Bronchial epithelial cell (primary cell): Measurements from ENCODE around the gene SYNPR. TPM values are rescaled to one million over a fixed set of nuclear protein-coding genes. Genes with fewer than 3 reads are reported as not detected.

Experiments used
- DNase-seq: peaks from one replicate; pipeline ENCODE4 v3.0.0-alpha.2; 2010; ENCODE audit warnings: low read depth
- FAIRE-seq: peaks from 2 replicates; lab custom pipeline; 2011; peaks lifted over from hg19 to GRCh38; lab: Jason Lieb, UNC
- H3K27me3 ChIP-seq: 2 replicates; pipeline ENCODE4 v1.5.1; 2011; ENCODE audit warnings: low read length; ENCODE audit not compliant: control insufficient read depth, insufficient read depth
- H3K36me3 ChIP-seq: 2 replicates; pipeline ENCODE4 v1.5.1; 2011; ENCODE audit warnings: low read length; ENCODE audit not compliant: control insufficient read depth, insufficient read depth
- H3K4me3 ChIP-seq: 2 replicates; pipeline ENCODE4 v1.5.1; 2011; ENCODE audit warnings: mild to moderate bottlenecking, low read depth, low read length, control low read depth
- CTCF ChIP-seq: IDR thresholded peaks from 2 replicates; pipeline ENCODE4 v1.5.1; 2011; ENCODE audit warnings: mild to moderate bottlenecking, moderate library complexity, low read length, control low read depth, inconsistent platforms; ENCODE audit not compliant: insufficient read depth, severe bottlenecking
- total RNA-seq: library from RNA; depleted of rRNA; stranded (reverse); fragments of >200 nt; gene quantifications from 2 replicates; pipeline ENCODE4 v1.2.1, GENCODE V29; 2014

The SYNPR gene
- total RNA-seq, 1 donor from 2014 or later: not detected

GRCh38 chr3:63471781-63472180, 193.7 kb downstream of the SYNPR start:
- no peak for DNase-seq
- no peak for TF ChIP-seq CTCF
- H3K4me3 ChIP-seq: no peak overlapping the region
- FAIRE-seq: no peak
- no peaks in the 10 kb centered on the region for H3K36me3 ChIP-seq
- H3K27me3 ChIP-seq: no peaks in the 10 kb centered on the region

GRCh38 chr3:63473641-63474166, 195.6 kb downstream of the SYNPR start:
- no peak for FAIRE-seq

GRCh38 chr3:63474828-63475518, 196.9 kb downstream of the SYNPR start:
- FAIRE-seq (no peak), DNase-seq (no peak)
- H3K4me3 ChIP-seq: no peak overlapping the region
- H3K27me3 ChIP-seq: no peaks in the 10 kb centered on the region
- no peak for TF ChIP-seq CTCF
- H3K36me3 ChIP-seq: no peaks in the 10 kb centered on the region

More at GRCh38 chr3:63473641-63474166, 195.6 kb downstream of the SYNPR start:
- Histone ChIP-seq H3K4me3 (no peak overlapping the region), H3K36me3 (no peaks in the 10 kb centered on the region), H3K27me3 (no peaks in the 10 kb centered on the region)
- TF ChIP-seq CTCF: no peak
- no peak for DNase-seq

- no peaks in the 10 kb centered on the region for H3K36me3 ChIP-seq
- H3K4me3 ChIP-seq: no peak overlapping the region
- no peak for TF ChIP-seq CTCF
- no peaks in the 10 kb centered on the region for H3K27me3 ChIP-seq
- FAIRE-seq (peak; percentile 81), DNase-seq (no peak)
Observed at GRCh38 chr3:63477494-63478129, 199.5 kb downstream of the SYNPR start.

- no peak for FAIRE-seq
- DNase-seq: no peak
- Histone ChIP-seq H3K4me3 (no peak overlapping the region), H3K36me3 (no peaks in the 10 kb centered on the region), H3K27me3 (no peaks in the 10 kb centered on the region)
- no peak for TF ChIP-seq CTCF
Observed at GRCh38 chr3:63478990-63479660, 201.0 kb downstream of the SYNPR start.
